GM12878 (cell line): ENCODE measurements around the gene CXXC5. TPM values are rescaled to one million over a fixed set of nuclear protein-coding genes. Genes with fewer than 3 reads are reported as not detected.
A peak's percentile ranks its signal among the peaks of the same experiment; 100 is the strongest.

ENCODE experiments used
- ATAC-seq: fragments of 200-7000 bp; cut with Tn5 transposase; 3 replicates; pipeline ENCODE4 v1.9.1; 2020; ENCODE audit warnings: mild to moderate bottlenecking, moderate library complexity
- BruUV-seq: library from RNA; stranded (reverse); fragments of 400-500 nt; replicated peaks from 2 replicates; lab custom pipeline; 2021; lab: Mats Ljungman, UMichigan
- CTCF ChIA-PET: fragments of 300-600 bp; sonication (Branson Sonifier 250); formaldehyde crosslinking; extraction: SDS; loops from one replicate; lab custom pipeline; 2021; ENCODE audit warnings: inconsistent platforms; lab: Yijun Ruan, JAX
- POLR2A ChIA-PET: fragments of 350-600 bp; formaldehyde crosslinking; extraction: SDS; loops from one replicate; lab custom pipeline; 2021; ENCODE audit warnings: inconsistent platforms; lab: Charles Lee
- RAD21 ChIA-PET: fragments of 300-600 bp; sonication (Branson Sonifier 250); formaldehyde crosslinking; loops from one replicate; lab custom pipeline; 2023; ENCODE audit warnings: antibody characterized with exemption; ENCODE audit not compliant: unreplicated experiment; lab: Charles Lee
- SMC1A ChIA-PET: fragments of 300-600 bp; sonication (Branson Sonifier 250); formaldehyde crosslinking; loops from one replicate; lab custom pipeline; 2023; ENCODE audit not compliant: unreplicated experiment, uncharacterized antibody; lab: Charles Lee
- DNase-seq: peaks from one replicate; pipeline ENCODE4 v3.0.0-alpha.2; 2011; ENCODE audit warnings: low read depth, low spot score
- FAIRE-seq: peaks from 3 replicates; lab custom pipeline; 2011; peaks lifted over from hg19 to GRCh38; lab: Jason Lieb, UNC
- H2AFZ ChIP-seq: 2 replicates; pipeline ENCODE4 v1.6.0; 2011; ENCODE audit warnings: low read depth, low read length, control low read depth; ENCODE audit not compliant: control insufficient read depth
- H3K27ac ChIP-seq: 2 replicates; pipeline ENCODE4 v1.5.1; 2011; ENCODE audit warnings: control low read depth; ENCODE audit not compliant: control insufficient read depth, insufficient read depth
- H3K27me3 ChIP-seq, 2 experiments: replicated peaks in 1 of 2; 2 replicates each; pipeline versions ENCODE4 v1.6.0 to v1.6.1; 2011; ENCODE audit warnings: low read length in 1 of 2; ENCODE audit not compliant: control insufficient read depth in 2 of 2, insufficient read depth in 2 of 2
- H3K36me3 ChIP-seq, 2 experiments: 2 replicates each; pipeline ENCODE4 v1.5.1; 2011; ENCODE audit warnings: low read length in 1 of 2; ENCODE audit not compliant: control insufficient read depth in 2 of 2, insufficient read depth in 2 of 2
- H3K4me1 ChIP-seq: 2 replicates; pipeline ENCODE4 v1.6.1; 2011; ENCODE audit warnings: mild to moderate bottlenecking, low read length, moderate library complexity, mixed read lengths; ENCODE audit not compliant: control insufficient read depth, insufficient read depth
- H3K4me2 ChIP-seq: 2 replicates; pipeline ENCODE4 v1.6.0; 2011; ENCODE audit warnings: control low read depth; ENCODE audit not compliant: control insufficient read depth, insufficient read depth
- H3K4me3 ChIP-seq: fragments of 200-600 bp; sonication (generic); 2 replicates; pipeline ENCODE4 v1.5.1; 2016
- H3K79me2 ChIP-seq: 2 replicates; pipeline ENCODE4 v1.6.0; 2011; ENCODE audit warnings: low read length; ENCODE audit not compliant: control insufficient read depth, insufficient read depth
- H3K9ac ChIP-seq: 2 replicates; pipeline ENCODE4 v1.8.0; 2011; ENCODE audit warnings: low read length, control low read depth, mixed read lengths; ENCODE audit not compliant: control insufficient read depth, insufficient read depth
- H3K9me3 ChIP-seq: replicated peaks from 3 replicates; pipeline ENCODE4 v1.5.1; 2011; ENCODE audit warnings: mild to moderate bottlenecking, low read length; ENCODE audit not compliant: control insufficient read depth, insufficient read depth
- H4K20me1 ChIP-seq: 2 replicates; pipeline ENCODE4 v1.6.0; 2011; ENCODE audit not compliant: control insufficient read depth, insufficient read depth
- ATF7 ChIP-seq: fragments of 450-650 bp; IDR thresholded peaks from 2 replicates; pipeline ENCODE4 v1.6.1; 2016; ENCODE audit warnings: low read depth, mild to moderate bottlenecking
- BCL11A ChIP-seq: IDR thresholded peaks from 2 replicates; pipeline ENCODE4 v1.6.1; 2011; ENCODE audit warnings: low read depth, low read length
- BHLHE40 ChIP-seq, 2 experiments: fragments of 450-650 bp in 1 of 2; IDR thresholded peaks; 2 replicates each; pipeline ENCODE4 v1.6.1; 2011 to 2017; ENCODE audit warnings: low read depth in 2 of 2, borderline replicate concordance in 1 of 2, improper control_type of control experiment in 1 of 2, low read length in 1 of 2, mild to moderate bottlenecking in 1 of 2
- BRCA1 ChIP-seq: IDR thresholded peaks from 2 replicates; pipeline ENCODE4 v1.6.1; 2011; ENCODE audit warnings: low read depth, low read length, improper control_type of control experiment
- CREM ChIP-seq: IDR thresholded peaks from 2 replicates; pipeline ENCODE4 v1.6.1; 2014; ENCODE audit warnings: antibody characterized with exemption, low read depth
- DPF2 ChIP-seq: fragments of 450-650 bp; IDR thresholded peaks from 2 replicates; pipeline ENCODE4 v1.6.1; 2017; ENCODE audit warnings: mild to moderate bottlenecking
- EED ChIP-seq: sonication (generic); IDR thresholded peaks from 2 replicates; pipeline ENCODE4 v1.6.1; 2016; ENCODE audit warnings: antibody characterized with exemption, low read depth
- EP300 ChIP-seq, 2 experiments: fragments of 150-350 bp in 1 of 2; IDR thresholded peaks; 2 replicates each; pipeline ENCODE4 v1.6.1; 2011 to 2012; ENCODE audit warnings: low read depth in 2 of 2, low read length in 2 of 2, borderline replicate concordance in 1 of 2, improper control_type of control experiment in 1 of 2, inconsistent platforms in 1 of 2; ENCODE audit not compliant: control insufficient read depth in 1 of 2
- IKZF1 ChIP-seq: fragments of 450-650 bp; conservative IDR thresholded peaks from 2 replicates; pipeline ENCODE4 v1.6.1; 2017; ENCODE audit warnings: antibody characterized with exemption, mild to moderate bottlenecking
- IRF4 ChIP-seq: IDR thresholded peaks from 2 replicates; pipeline ENCODE4 v1.6.1; 2011; ENCODE audit warnings: low read depth, low read length
- MAX ChIP-seq: IDR thresholded peaks from 2 replicates; pipeline ENCODE4 v1.6.1; 2012; ENCODE audit warnings: low read depth, low read length, improper control_type of control experiment
- MTA2 ChIP-seq: fragments of 450-650 bp; IDR thresholded peaks from 2 replicates; pipeline ENCODE4 v1.6.1; 2016; ENCODE audit warnings: low read depth, mild to moderate bottlenecking, moderate library complexity
- MXI1 ChIP-seq: fragments of 150-350 bp; IDR thresholded peaks from 2 replicates; pipeline ENCODE4 v1.6.1; 2011; ENCODE audit warnings: low read depth, mild to moderate bottlenecking, inconsistent platforms, low read length, improper control_type of control experiment
- PAX8 ChIP-seq: fragments of 450-650 bp; IDR thresholded peaks from 2 replicates; pipeline ENCODE4 v1.6.1; 2017; ENCODE audit warnings: mild to moderate bottlenecking, moderate library complexity
- RFX5 ChIP-seq: IDR thresholded peaks from 2 replicates; pipeline ENCODE4 v1.6.1; 2011; ENCODE audit warnings: low read depth, low read length, improper control_type of control experiment
- RUNX3 ChIP-seq: IDR thresholded peaks from 2 replicates; pipeline ENCODE4 v1.6.1; 2012; ENCODE audit warnings: low read length, inconsistent platforms
- SKIL ChIP-seq: fragments of 450-650 bp; IDR thresholded peaks from 2 replicates; pipeline ENCODE4 v1.6.1; 2017; ENCODE audit warnings: mild to moderate bottlenecking, low read depth, inconsistent platforms; ENCODE audit not compliant: poor library complexity, severe bottlenecking
- SMARCA5 ChIP-seq: fragments of 450-650 bp; IDR thresholded peaks from 2 replicates; pipeline ENCODE4 v1.6.1; 2017; ENCODE audit warnings: mild to moderate bottlenecking
- SRF ChIP-seq, 2 experiments: IDR thresholded peaks; 2 replicates each; pipeline ENCODE4 v1.6.1; 2011; ENCODE audit warnings: low read depth in 2 of 2, low read length in 2 of 2, mild to moderate bottlenecking in 1 of 2, moderate library complexity in 1 of 2
- TCF12 ChIP-seq: IDR thresholded peaks from 2 replicates; pipeline ENCODE4 v1.6.1; 2011; ENCODE audit warnings: low read depth, mild to moderate bottlenecking, low read length
- TCF3 ChIP-seq: IDR thresholded peaks from 2 replicates; pipeline ENCODE4 v1.6.1; 2012; ENCODE audit warnings: low read depth, mild to moderate bottlenecking, low read length, borderline replicate concordance; ENCODE audit not compliant: insufficient read depth
- ZNF24 ChIP-seq: fragments of 450-650 bp; IDR thresholded peaks from 2 replicates; pipeline ENCODE4 v1.6.1; 2017; ENCODE audit warnings: antibody characterized with exemption, mild to moderate bottlenecking
- ZZZ3 ChIP-seq: IDR thresholded peaks from 2 replicates; pipeline ENCODE4 v1.6.1; 2011; ENCODE audit warnings: low read depth; ENCODE audit not compliant: control insufficient read depth, insufficient read length
- WGBS: methylation state at CpG from one replicate; pipeline ENCODE4 v1.1.6; 2016; ENCODE audit warnings: low lambda C conversion rate; ENCODE audit not compliant: insufficient replicate concordance, insufficient coverage; ENCODE audit errors: missing lambda C conversion rate; 5-methylcytosine and 5-hydroxymethylcytosine counted together
- in situ Hi-C: fragments of 300-500 bp; cut with MboI; formaldehyde crosslinking; loops from 9 replicates; pipeline ENCODE4 v1.14.3; 2018; ENCODE audit warnings: mixed read lengths
- intact Hi-C: fragments of 100-400 bp; cut with micrococcal nuclease; formaldehyde crosslinking; loops from one replicate; pipeline ENCODE4 v1.14.2; 2022; ENCODE audit not compliant: unreplicated experiment
- polyA plus RNA-seq, 11 experiments: library from polyadenylated mRNA; depleted of rRNA in 4 of 11; unstranded in 6 of 11; stranded (reverse) in 5 of 11; fragments of >200 nt; fragmentation: Nextera tagmentation in 4 of 11; fragmentation: Illumina TruSeq in 1 of 11; extraction: Ambion mirVana in 4 of 11; extraction: Trizol in 1 of 11; gene quantifications; 1 replicate in 1 of 11; 2 replicates in 10 of 11; pipeline versions ENCODE4 v1.2.1 to v1.2.3, GENCODE V29; 2011 to 2016; ENCODE audit warnings: inconsistent platforms in 2 of 11, missing spikeins in 2 of 11, low read depth in 1 of 11
- total RNA-seq, 4 experiments: library from RNA; depleted of rRNA in 3 of 4; stranded (reverse); fragments of >200 nt in 3 of 4; fragmentation: Illumina TruSeq in 1 of 4; extraction: Trizol in 1 of 4; gene quantifications; 2 replicates each; pipeline versions ENCODE4 v1.2.1 to v1.2.3, GENCODE V29; 2013 to 2021

Gene CXXC5
- total and polyA plus RNA-seq, 10 of the 15 experiments (the other 5 are each of a cell fraction or from before 2014, with no cell fraction given), result 1.8 to 90.8 (median 40.7) TPM

GRCh38 chr5:139662617-139663016 is 14.5 kb downstream of the CXXC5 start:
- 18% methylated on average over 8 of the region's 9 CpGs for WGBS
- TF ChIP-seq IRF4 (0 out of 2 replicates have a peak, but pooled peaks have one; percentile 18), MXI1 (no peak), IKZF1 (peak; percentile 60), EP300 (IDR thresholded peaks at IDR 0.05; ENCODE audit: borderline replicate concordance in 1 of 2, control insufficient read depth in 1 of 2, low read depth in 2 of 2, low read length in 2 of 2) (peak; percentile 20 to 44; a peak in 2 of 4 replicates), TCF12 (no peak; the same call in none of the 2 replicates), ZNF24 (no peak), RUNX3 (no peak), SRF (IDR thresholded peaks at IDR 0.05; ENCODE audit: low read depth in 2 of 2, low read length in 2 of 2) (no peak), EED (peak; percentile 49), CREM (peak; percentile 97), ZZZ3 (no peak), TCF3 (0 out of 2 replicates have a peak, but pooled peaks have one; percentile 58), PAX8 (no peak), BCL11A (0 out of 2 replicates have a peak, but pooled peaks have one; percentile 36), SMARCA5 (no peak), RFX5 (no peak), BHLHE40 (IDR thresholded peaks at IDR 0.05; ENCODE audit: borderline replicate concordance in 1 of 2, low read depth in 2 of 2, low read length in 1 of 2) (peak in 1 of 2 experiments; percentile 49; a peak in 2 of 4 replicates), ATF7 (peak; percentile 88), BRCA1 (no peak), MAX (no peak), SKIL (no peak), MTA2 (peak; percentile 55; the same call in 1 of the 2 replicates), DPF2 (peak; percentile 69)

More at GRCh38 chr5:139662617-139663016, 14.5 kb downstream of the CXXC5 start:
- Histone ChIP-seq H3K27me3 (no peaks in the 10 kb centered on the region), H3K9ac (no peak overlapping the region), H2AFZ (no peak overlapping the region), H3K4me3 (no peak overlapping the region), H4K20me1 (peaks cover 4% of the 10 kb centered on the region; the same call in 1 of the 2 replicates), H3K79me2 (peaks cover 99% of the 10 kb centered on the region), H3K9me3 (no peaks in the 10 kb centered on the region), H3K27ac (peak overlapping the region; percentile 14), H3K36me3 (peaks cover 3 to 20% of the 10 kb centered on the region in 2 experiments; a peak in 2 of 4 replicates), H3K4me1 (peaks cover 97% of the 10 kb centered on the region), H3K4me2 (peak overlapping the region; percentile 45)
- in situ Hi-C loops, result no loop called here
- DNase-seq (no peak), ATAC-seq (peak; percentile 4; the same call in 2 of the 3 replicates), FAIRE-seq (peak; percentile 31)
- ChIA-PET RAD21 (interaction anchor here (1.5 to 14.6 kb wide), 5 partner anchors 10 to 27 kb away, joined by 3 to 186 read pairs (median 89); partner anchors contain the start of gene CXXC5), CTCF (interaction anchor here (1.1 kb wide), 1 partner anchor 9 kb away, joined by 4 read pairs; no protein-coding TSS in a partner anchor), POLR2A (interaction anchor here (0.6 to 16.9 kb wide), 6 partner anchors 8 to 26 kb away, joined by 4 to 163 read pairs (median 12); partner anchors contain the start of gene CXXC5), SMC1A (interaction anchor here (1.2 to 13.6 kb wide), 4 partner anchors 7 to 29 kb away, joined by 3 to 151 read pairs (median 32); partner anchors contain the start of gene CXXC5)
- intact Hi-C loops, result loop anchor here (5.0 kb wide), 1 partner anchor 205 kb away; no protein-coding TSS in a partner anchor
- BruUV-seq, result no TSS peak
